ENCODE data around the gene SPATS2L.

DNA sequence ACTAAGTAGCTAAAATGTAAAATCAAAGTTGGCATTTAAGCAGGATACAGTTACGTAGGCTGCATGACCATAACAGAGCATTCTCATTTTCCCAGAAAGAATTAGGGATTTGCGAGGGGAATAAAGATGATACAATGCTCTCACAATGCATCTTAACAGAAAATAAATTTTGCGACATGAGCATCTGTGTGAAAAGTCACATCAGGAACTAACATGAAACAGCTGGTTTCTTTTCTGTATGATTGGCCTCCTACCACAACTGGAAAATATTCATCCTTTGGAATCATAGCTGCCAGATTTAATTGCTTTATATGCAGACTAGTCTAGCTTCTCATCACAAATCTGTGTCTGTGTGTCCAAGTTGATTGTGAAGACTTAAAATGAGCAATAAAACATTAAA, 137.4 kb downstream of the SPATS2L start:
- TF ChIP-seq, protein P1, sequence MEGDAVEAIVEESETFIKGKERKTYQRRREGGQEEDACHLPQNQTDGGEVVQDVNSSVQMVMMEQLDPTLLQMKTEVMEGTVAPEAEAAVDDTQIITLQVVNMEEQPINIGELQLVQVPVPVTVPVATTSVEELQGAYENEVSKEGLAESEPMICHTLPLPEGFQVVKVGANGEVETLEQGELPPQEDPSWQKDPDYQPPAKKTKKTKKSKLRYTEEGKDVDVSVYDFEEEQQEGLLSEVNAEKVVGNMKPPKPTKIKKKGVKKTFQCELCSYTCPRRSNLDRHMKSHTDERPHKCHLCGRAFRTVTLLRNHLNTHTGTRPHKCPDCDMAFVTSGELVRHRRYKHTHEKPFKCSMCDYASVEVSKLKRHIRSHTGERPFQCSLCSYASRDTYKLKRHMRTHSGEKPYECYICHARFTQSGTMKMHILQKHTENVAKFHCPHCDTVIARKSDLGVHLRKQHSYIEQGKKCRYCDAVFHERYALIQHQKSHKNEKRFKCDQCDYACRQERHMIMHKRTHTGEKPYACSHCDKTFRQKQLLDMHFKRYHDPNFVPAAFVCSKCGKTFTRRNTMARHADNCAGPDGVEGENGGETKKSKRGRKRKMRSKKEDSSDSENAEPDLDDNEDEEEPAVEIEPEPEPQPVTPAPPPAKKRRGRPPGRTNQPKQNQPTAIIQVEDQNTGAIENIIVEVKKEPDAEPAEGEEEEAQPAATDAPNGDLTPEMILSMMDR (IDR thresholded peaks at IDR 0.05; ENCODE audit: poor library complexity), result no peak
- TF ChIP-seq EZH2phosphoT487 (IDR thresholded peaks at IDR 0.05; ENCODE audit: low read depth, severe bottlenecking, unreplicated experiment) (no peak), EZH2 (IDR thresholded peaks at IDR 0.05; ENCODE audit: borderline replicate concordance) (no peak)
